ENCODE data around the gene MYL9.
"Not testable (repeated sequence)": the region's sequence is repeated elsewhere in the genome, so short reads cannot be mapped to it uniquely, and the experiment has no call there.

DNA sequence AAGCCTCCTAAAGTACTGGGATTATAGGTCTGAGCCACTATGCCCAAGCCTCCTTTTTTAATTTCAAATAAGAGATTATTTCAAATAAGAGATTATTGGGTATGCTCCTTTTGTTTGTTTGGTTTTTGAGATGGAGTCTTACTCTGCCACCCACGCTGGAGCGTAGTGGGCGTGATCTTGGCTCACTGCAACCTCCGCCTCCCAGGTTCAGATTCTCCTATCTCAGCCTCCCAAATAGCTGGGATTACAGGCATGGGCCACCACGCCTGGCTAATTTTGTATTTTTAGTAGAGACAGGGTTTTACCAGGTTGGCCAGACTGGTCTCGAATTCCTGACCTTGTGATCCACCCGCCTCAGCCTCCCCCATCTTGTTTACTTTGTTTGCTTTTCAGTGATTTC lies 18.9 kb upstream of the MYL9 start:
- TF ChIP-seq, protein P1, sequence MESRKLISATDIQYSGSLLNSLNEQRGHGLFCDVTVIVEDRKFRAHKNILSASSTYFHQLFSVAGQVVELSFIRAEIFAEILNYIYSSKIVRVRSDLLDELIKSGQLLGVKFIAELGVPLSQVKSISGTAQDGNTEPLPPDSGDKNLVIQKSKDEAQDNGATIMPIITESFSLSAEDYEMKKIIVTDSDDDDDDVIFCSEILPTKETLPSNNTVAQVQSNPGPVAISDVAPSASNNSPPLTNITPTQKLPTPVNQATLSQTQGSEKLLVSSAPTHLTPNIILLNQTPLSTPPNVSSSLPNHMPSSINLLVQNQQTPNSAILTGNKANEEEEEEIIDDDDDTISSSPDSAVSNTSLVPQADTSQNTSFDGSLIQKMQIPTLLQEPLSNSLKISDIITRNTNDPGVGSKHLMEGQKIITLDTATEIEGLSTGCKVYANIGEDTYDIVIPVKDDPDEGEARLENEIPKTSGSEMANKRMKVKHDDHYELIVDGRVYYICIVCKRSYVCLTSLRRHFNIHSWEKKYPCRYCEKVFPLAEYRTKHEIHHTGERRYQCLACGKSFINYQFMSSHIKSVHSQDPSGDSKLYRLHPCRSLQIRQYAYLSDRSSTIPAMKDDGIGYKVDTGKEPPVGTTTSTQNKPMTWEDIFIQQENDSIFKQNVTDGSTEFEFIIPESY (IDR thresholded peaks at IDR 0.05), result not testable (repeated sequence)
- TF ChIP-seq POLR2AphosphoS5 (IDR thresholded peaks at IDR 0.05; ENCODE audit: low read length); EZH2 (IDR thresholded peaks at IDR 0.05; ENCODE audit: borderline replicate concordance, control insufficient read depth, low read depth, low read length); CBX3 (IDR thresholded peaks at IDR 0.05; ENCODE audit: borderline replicate concordance, low read depth); CBX5 (IDR thresholded peaks at IDR 0.05; ENCODE audit: low read depth); CREB1 (IDR thresholded peaks at IDR 0.05; ENCODE audit: low read depth): not testable (repeated sequence)

All from GM12878 (cell line).